Body of pancreas (tissue), 4 donors: Measurements from ENCODE around the gene TMEM131L.

Experiments
- POLR2A ChIP-seq, 3 donors: fragments of 450-650 bp; IDR thresholded peaks; one replicate each; pipeline ENCODE4 v1.6.1; 2016; ENCODE audit warnings: antibody characterized with exemption in 3 of 3, mild to moderate bottlenecking in 2 of 3
- TF ChIP-seq, protein P1 (sequence below), 7 experiments: fragments of 450-650 bp in 4 of 7; fragments of 200-600 bp in 3 of 7; sonication (generic) in 3 of 7; IDR thresholded peaks; one replicate each; pipeline ENCODE4 v1.5.1; 2016 to 2019; ENCODE audit warnings: antibody characterized with exemption in 7 of 7

DNA sequence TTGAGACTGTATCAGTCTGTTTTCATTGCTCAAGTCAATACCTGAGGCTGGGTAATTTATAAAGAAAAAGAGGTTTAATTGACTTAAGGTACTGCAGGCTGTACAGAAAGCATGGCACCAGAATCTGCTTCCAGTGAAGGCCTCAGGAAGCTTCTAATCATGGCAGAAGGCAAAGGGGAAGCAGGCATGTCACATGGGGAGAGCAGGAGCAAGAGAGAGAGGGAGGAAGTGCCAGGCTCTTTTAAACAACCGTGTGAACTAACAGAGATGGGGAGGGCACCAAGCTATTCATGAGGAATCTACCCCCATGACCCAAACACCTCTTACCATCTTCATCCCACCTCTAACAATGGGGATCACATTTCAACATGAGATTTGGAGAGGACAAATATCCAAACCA lies 7.2 kb upstream of the TMEM131L start:
- TF ChIP-seq, protein P1, sequence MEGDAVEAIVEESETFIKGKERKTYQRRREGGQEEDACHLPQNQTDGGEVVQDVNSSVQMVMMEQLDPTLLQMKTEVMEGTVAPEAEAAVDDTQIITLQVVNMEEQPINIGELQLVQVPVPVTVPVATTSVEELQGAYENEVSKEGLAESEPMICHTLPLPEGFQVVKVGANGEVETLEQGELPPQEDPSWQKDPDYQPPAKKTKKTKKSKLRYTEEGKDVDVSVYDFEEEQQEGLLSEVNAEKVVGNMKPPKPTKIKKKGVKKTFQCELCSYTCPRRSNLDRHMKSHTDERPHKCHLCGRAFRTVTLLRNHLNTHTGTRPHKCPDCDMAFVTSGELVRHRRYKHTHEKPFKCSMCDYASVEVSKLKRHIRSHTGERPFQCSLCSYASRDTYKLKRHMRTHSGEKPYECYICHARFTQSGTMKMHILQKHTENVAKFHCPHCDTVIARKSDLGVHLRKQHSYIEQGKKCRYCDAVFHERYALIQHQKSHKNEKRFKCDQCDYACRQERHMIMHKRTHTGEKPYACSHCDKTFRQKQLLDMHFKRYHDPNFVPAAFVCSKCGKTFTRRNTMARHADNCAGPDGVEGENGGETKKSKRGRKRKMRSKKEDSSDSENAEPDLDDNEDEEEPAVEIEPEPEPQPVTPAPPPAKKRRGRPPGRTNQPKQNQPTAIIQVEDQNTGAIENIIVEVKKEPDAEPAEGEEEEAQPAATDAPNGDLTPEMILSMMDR (IDR thresholded peaks at IDR 0.05): no peak
- TF ChIP-seq POLR2A (IDR thresholded peaks at IDR 0.05): no peak
